ENCODE results near the gene TRAPPC6A. TPM values are rescaled to one million over a fixed set of nuclear protein-coding genes. Genes with fewer than 3 reads are reported as not detected.
A peak's percentile ranks its signal among the peaks of the same experiment; 100 is the strongest.

The TRAPPC6A gene
- total and polyA plus RNA-seq, 2 donors (not counting 1 experiment from before 2014, with no cell fraction given), result 40.3 to 79.0 TPM

GRCh38 chr19:45150751-45151281, 27.2 kb downstream of the TRAPPC6A start:
- Histone ChIP-seq H3K4me2 (replicated peaks; ENCODE audit: low read depth, low read length, poor library complexity, severe bottlenecking) (no peak overlapping the region), H3K4me1 (ENCODE audit: control insufficient read depth in 2 of 2, insufficient read depth in 2 of 2, low read length in 2 of 2) (peaks cover 22 to 29% of the 10 kb centered on the region in 2 donors), H3K79me2 (ENCODE audit: control insufficient read depth, insufficient read depth, low read length) (no peaks in the 10 kb centered on the region), H3K27ac (ENCODE audit: low read length in 2 of 2) (no peak overlapping the region), H2AFZ (ENCODE audit: insufficient read depth, low read depth, low read length, poor library complexity, severe bottlenecking) (no peak overlapping the region), H3K4me3 (ENCODE audit: control extremely low read depth in 1 of 5, extremely low read depth in 1 of 5, insufficient read depth in 1 of 5, low read depth in 2 of 5, low read length in 4 of 5) (no peak overlapping the region), H3K9me3 (ENCODE audit: control extremely low read depth in 1 of 3, control insufficient read depth in 2 of 3, insufficient read depth in 1 of 3, low read length in 2 of 3) (peaks cover 0 to 22% (median 0%) of the 10 kb centered on the region in 3 donors), H3K9ac (ENCODE audit: low read length) (no peak overlapping the region), H4K20me1 (ENCODE audit: control insufficient read depth, insufficient read depth, low read length, poor library complexity, severe bottlenecking) (no peaks in the 10 kb centered on the region), H3K36me3 (replicated peaks in 1 of 2; ENCODE audit: control extremely low read depth in 1 of 2, control insufficient read depth in 1 of 2, extremely low read depth in 1 of 2, insufficient read depth in 2 of 2, low read length in 1 of 2) (peaks cover 0 to 7% of the 10 kb centered on the region in 2 experiments), H3K27me3 (replicated peaks in 1 of 4; ENCODE audit: control extremely low read depth in 1 of 4, control insufficient read depth in 3 of 4, insufficient read depth in 4 of 4, low read length in 3 of 4) (peaks cover 0 to 37% (median 11%) of the 10 kb centered on the region in 4 experiments)
- TF ChIP-seq CTCF (IDR thresholded peaks at IDR 0.05) (no peak), EZH2 (IDR thresholded peaks at IDR 0.05; ENCODE audit: borderline replicate concordance, insufficient read depth, low read depth, low read length, poor library complexity, severe bottlenecking) (no peak)
- no peaks in the 10 kb centered on the region for H3K9me3 Mint-ChIP-seq (ENCODE audit: insufficient read depth)
- H3K4me3 Mint-ChIP-seq, result peak overlapping the region; percentile 54
- 78% methylated on average over 4 of the region's 4 CpGs for WGBS (ENCODE audit: insufficient coverage)
- H3K27ac Mint-ChIP-seq, result no peak overlapping the region
- no peak for DNase-seq
- H3K27me3 Mint-ChIP-seq, result peaks cover 20% of the 10 kb centered on the region
- peaks cover 18% of the 10 kb centered on the region for H3K4me1 Mint-ChIP-seq
- intact Hi-C loops (cut with micrococcal nuclease), result no loop called here
- no peak for ATAC-seq (ENCODE audit: low read depth)
- ChIA-PET POLR2A (no interaction called here), CTCF (interaction anchor here (1.0 to 1.3 kb wide), 2 partner anchors 9 to 10 kb away, joined by 3 read pairs; partner anchors contain the start of gene NKPD1)

GRCh38 chr19:45150180-45150579, 27.9 kb downstream of the TRAPPC6A start:
- Histone ChIP-seq H3K79me2 (ENCODE audit: control insufficient read depth, insufficient read depth, low read length) (no peaks in the 10 kb centered on the region), H3K27ac (ENCODE audit: low read length in 2 of 2) (no peak overlapping the region), H3K9ac (ENCODE audit: low read length) (no peak overlapping the region), H3K4me2 (replicated peaks; ENCODE audit: low read depth, low read length, poor library complexity, severe bottlenecking) (no peak overlapping the region), H3K36me3 (replicated peaks in 1 of 2; ENCODE audit: control extremely low read depth in 1 of 2, control insufficient read depth in 1 of 2, extremely low read depth in 1 of 2, insufficient read depth in 2 of 2, low read length in 1 of 2) (peaks cover 0 to 7% of the 10 kb centered on the region in 2 experiments), H3K4me1 (ENCODE audit: control insufficient read depth in 2 of 2, insufficient read depth in 2 of 2, low read length in 2 of 2) (peaks cover 22 to 29% of the 10 kb centered on the region in 2 donors), H3K27me3 (replicated peaks in 1 of 4; ENCODE audit: control extremely low read depth in 1 of 4, control insufficient read depth in 3 of 4, insufficient read depth in 4 of 4, low read length in 3 of 4) (peaks cover 0 to 32% (median 10%) of the 10 kb centered on the region in 4 experiments), H3K9me3 (ENCODE audit: control extremely low read depth in 1 of 3, control insufficient read depth in 2 of 3, insufficient read depth in 1 of 3, low read length in 2 of 3) (peaks cover 0 to 22% (median 0%) of the 10 kb centered on the region in 3 donors), H2AFZ (ENCODE audit: insufficient read depth, low read depth, low read length, poor library complexity, severe bottlenecking) (no peak overlapping the region), H4K20me1 (ENCODE audit: control insufficient read depth, insufficient read depth, low read length, poor library complexity, severe bottlenecking) (no peaks in the 10 kb centered on the region), H3K4me3 (ENCODE audit: control extremely low read depth in 1 of 5, extremely low read depth in 1 of 5, insufficient read depth in 1 of 5, low read depth in 2 of 5, low read length in 4 of 5) (no peak overlapping the region)
- POLR2A ChIA-PET, result no interaction called here
- CTCF ChIA-PET, result interaction anchor here (1.3 kb wide), 1 partner anchor 8 kb away, joined by 3 read pairs; no protein-coding TSS in a partner anchor
- no peak for ATAC-seq (ENCODE audit: low read depth)
- intact Hi-C loops (cut with micrococcal nuclease), result no loop called here
- no peak for DNase-seq
- H3K4me3 Mint-ChIP-seq, result peak overlapping the region; percentile 19
- H3K9me3 Mint-ChIP-seq (ENCODE audit: insufficient read depth), result no peaks in the 10 kb centered on the region
- TF ChIP-seq CTCF (IDR thresholded peaks at IDR 0.05) (no peak), EZH2 (IDR thresholded peaks at IDR 0.05; ENCODE audit: borderline replicate concordance, insufficient read depth, low read depth, low read length, poor library complexity, severe bottlenecking) (no peak)
- peaks cover 17% of the 10 kb centered on the region for H3K27me3 Mint-ChIP-seq
- 100% methylated on average over 2 of the region's 4 CpGs for WGBS (ENCODE audit: insufficient coverage)
- peaks cover 18% of the 10 kb centered on the region for H3K4me1 Mint-ChIP-seq
- H3K27ac Mint-ChIP-seq, result no peak overlapping the region
